Endothelial cell of umbilical vein (primary cell): ENCODE measurements around the gene VWA5A.

Source experiments
- EZH2 ChIP-seq: IDR thresholded peaks from 2 replicates; pipeline ENCODE4 v1.6.1; 2012; ENCODE audit warnings: borderline replicate concordance, low read depth, mild to moderate bottlenecking, moderate library complexity, low read length, inconsistent platforms; ENCODE audit not compliant: severe bottlenecking
- JUN ChIP-seq: IDR thresholded peaks from 2 replicates; pipeline ENCODE4 v1.6.1; 2011; ENCODE audit warnings: borderline replicate concordance, low read depth; ENCODE audit not compliant: insufficient read length, insufficient read depth
- MAX ChIP-seq: IDR thresholded peaks from 2 replicates; pipeline ENCODE4 v1.6.1; 2011; ENCODE audit not compliant: insufficient read depth, insufficient read length
- MYC ChIP-seq: IDR thresholded peaks from one replicate; pipeline ENCODE4 v1.6.1; 2011; ENCODE audit warnings: mild to moderate bottlenecking, low read depth, low read length
- POLR2A ChIP-seq: IDR thresholded peaks from 2 replicates; pipeline ENCODE4 v1.6.1; 2012; ENCODE audit warnings: low read depth, mild to moderate bottlenecking, control low read depth, low read length
- POLR2AphosphoS5 ChIP-seq: IDR thresholded peaks from 2 replicates; pipeline ENCODE4 v1.6.1; 2012; ENCODE audit warnings: low read depth, mild to moderate bottlenecking, control low read depth, low read length, moderate library complexity; ENCODE audit not compliant: insufficient read depth
- TF ChIP-seq, protein P1 (sequence below), 2 donors: IDR thresholded peaks; 1 replicate in 1 of 2; 2 replicates in 1 of 2; pipeline ENCODE4 v1.5.1; 2011; ENCODE audit warnings: low read length in 2 of 2, mild to moderate bottlenecking in 2 of 2, moderate library complexity in 2 of 2, control low read depth in 1 of 2, inconsistent platforms in 1 of 2, low read depth in 1 of 2; ENCODE audit not compliant: insufficient read depth in 1 of 2; ENCODE audit errors: extremely low read depth in 1 of 2

DNA sequence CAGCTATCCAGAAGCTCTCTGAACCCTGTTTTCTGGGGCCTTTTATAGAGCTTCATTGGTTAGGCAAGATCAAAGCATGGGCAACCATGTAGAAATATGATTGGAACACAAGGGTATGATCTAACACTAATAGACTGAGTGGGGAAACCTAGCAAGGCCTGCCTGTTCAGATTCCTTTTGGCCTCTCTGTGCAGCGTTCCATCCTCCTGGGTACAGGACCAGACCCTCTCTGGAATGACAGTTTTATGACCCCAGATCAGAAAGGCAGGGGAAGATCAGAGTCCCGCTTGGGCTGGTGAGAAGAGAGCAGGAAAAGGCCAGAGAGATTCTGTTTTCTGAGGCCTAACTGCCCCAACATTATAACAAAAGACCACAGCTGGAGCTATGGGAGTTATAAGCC, 36.7 kb upstream of the VWA5A start:
- TF ChIP-seq, protein P1, sequence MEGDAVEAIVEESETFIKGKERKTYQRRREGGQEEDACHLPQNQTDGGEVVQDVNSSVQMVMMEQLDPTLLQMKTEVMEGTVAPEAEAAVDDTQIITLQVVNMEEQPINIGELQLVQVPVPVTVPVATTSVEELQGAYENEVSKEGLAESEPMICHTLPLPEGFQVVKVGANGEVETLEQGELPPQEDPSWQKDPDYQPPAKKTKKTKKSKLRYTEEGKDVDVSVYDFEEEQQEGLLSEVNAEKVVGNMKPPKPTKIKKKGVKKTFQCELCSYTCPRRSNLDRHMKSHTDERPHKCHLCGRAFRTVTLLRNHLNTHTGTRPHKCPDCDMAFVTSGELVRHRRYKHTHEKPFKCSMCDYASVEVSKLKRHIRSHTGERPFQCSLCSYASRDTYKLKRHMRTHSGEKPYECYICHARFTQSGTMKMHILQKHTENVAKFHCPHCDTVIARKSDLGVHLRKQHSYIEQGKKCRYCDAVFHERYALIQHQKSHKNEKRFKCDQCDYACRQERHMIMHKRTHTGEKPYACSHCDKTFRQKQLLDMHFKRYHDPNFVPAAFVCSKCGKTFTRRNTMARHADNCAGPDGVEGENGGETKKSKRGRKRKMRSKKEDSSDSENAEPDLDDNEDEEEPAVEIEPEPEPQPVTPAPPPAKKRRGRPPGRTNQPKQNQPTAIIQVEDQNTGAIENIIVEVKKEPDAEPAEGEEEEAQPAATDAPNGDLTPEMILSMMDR (IDR thresholded peaks at IDR 0.05; ENCODE audit: extremely low read depth in 1 of 2, insufficient read depth in 1 of 2, low read depth in 1 of 2, low read length in 2 of 2), result no peak
- TF ChIP-seq JUN (no peak), MYC (no peak), POLR2A (no peak), POLR2AphosphoS5 (no peak), EZH2 (no peak), MAX (no peak)
